Amniotic epithelial cell (primary cell): ENCODE measurements around the gene MTHFD1L.

Experiments used
- DNase-seq: peaks from one replicate; pipeline ENCODE4 v3.0.0-alpha.2; 2010; ENCODE audit warnings: low read depth

The MTHFD1L gene

DNA sequence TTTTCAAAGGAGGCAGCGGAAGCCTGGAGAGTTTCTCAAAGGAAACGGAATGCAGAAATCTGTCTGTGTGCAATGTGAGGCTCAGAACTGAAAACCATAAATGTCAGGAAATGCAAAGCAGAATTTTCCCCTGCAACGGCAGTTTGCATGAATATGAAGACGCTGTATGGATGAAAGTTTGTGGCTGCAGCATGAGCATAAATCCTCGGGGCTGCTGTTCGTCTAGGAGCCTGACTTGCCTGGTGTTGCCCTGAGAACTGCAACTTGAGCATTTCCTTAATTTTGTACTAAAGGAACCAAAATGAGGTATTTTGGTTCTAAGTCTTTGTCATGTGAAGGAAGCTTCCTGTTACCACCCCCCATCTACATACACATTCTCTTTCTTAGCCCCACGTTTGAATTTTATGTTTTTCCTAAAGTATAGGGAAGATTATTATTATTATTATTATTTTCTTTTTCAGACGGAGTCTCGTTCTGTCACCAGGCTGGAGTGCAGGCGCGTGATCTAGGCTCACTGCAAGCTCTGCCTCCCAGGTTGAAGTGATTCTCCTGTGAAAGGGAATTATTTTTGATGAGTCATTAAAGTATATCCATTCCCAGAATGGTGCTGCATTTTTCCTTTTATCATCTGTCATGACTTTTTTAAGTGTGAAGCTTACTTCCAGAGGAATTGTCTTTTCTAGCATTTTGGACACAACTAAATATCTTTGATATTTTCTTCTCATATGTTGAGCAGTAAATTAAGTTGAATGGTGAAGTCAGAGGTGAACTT, 33.1 kb downstream of the MTHFD1L start:
- DNase-seq: peak; percentile 74

- DNase-seq: no peak
Measured at GRCh38 chr6:150899231-150899630, 33.7 kb downstream of the MTHFD1L start.

GRCh38 chr6:150900049-150900448, 34.5 kb downstream of the MTHFD1L start:
- DNase-seq: no peak

DNA sequence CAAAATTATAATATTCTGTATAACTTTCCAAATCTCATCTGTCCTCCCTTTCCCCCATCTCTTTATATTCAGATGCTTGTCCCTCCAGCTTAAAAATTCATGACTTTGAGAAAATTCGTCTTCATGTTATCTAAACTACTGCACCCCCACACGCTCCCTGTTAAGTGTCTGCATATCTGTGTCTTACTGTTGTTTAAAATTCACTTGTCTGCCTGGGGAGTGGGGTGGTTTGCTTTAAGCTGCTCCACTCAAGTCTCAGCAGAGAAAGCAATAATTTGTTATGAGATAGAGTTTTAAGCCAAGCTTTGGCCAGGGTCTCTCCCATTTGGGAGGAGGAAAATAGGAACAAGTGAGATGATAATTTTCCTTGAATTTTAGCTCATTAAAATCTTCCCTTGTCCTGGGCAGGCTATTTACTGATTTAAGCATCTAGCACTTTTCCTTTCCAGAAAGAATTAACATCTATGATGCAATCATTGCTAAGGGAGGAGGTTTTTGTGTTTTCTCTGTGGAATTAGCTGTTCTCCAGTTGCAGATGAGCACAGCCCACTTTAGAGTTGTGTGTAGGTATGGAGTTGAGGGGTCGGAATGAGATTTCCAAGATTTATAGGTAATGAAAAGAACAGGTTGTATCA, 36.8 kb downstream of the MTHFD1L start:
- DNase-seq: peak; percentile 66

DNA sequence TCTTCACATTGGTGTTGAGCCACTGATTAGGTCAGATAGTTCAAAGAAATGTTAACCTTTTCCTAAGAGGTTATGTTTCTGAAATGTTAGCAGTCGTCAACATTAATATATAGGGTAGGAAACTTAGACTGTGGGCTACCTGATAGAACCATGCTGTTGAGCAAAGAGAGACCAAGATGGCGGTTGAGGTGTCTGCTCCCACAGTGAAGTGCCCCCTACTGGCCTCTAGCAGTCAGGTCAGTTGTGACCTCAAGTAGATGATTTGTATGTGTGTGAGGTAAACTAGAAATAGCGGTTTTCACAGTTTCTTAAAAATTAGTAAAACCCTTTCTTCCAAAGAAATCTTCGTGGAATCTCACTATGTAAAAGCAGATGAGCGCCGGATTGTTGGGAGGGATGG, 40.3 kb downstream of the MTHFD1L start:
- DNase-seq: no peak

DNA sequence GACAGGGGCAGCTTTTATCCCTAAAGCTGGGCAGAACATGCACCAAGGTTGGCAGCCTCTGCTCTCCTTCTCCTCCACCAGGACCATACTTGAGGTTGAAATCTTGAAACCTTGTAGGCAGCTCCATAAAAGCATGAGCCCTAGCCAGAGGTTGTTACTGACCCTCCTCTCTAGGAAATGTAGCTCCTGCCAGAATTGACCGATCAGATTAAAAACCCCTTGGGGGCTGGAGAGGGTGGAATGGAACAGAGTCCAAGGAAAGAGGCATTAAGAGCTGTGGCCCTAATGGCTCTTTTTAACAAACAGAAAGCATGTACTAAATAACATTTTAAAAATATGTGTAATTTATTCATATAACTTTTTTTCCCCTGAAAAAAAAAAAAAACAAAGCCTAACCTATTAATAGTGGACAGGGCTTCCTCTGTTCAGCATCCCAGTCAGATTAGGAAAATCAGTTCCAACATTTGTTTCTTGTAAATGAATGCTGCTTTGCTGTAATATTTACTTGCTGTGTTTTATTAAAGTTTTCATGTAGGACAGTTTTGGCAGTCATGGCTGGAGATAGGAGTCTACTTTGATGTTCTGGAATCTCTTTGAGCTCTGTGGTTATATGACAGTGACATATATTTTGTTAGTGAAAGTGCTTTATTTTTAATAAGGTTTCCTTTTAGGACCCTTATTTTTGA, 41.3 kb downstream of the MTHFD1L start:
- no peak for DNase-seq

DNA sequence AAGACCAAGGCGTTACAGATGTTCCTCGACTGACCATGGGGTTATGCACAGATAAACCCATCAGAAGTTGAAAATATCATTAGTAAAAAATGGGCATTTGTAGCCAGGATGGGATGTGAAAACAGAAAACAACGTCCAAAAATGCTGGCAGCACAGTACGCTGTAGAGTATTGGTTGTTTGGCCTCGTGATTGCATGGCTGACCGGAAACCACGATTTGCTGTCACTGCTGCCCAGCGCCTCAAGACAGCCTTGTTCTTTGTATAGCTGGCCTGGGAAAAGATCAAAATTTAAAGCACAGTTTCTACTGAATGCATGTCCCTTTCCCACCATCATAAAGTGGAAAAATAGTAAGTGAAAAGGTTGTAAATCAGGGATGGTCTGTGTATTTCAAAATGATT, 41.9 kb downstream of the MTHFD1L start:
- no peak for DNase-seq

- DNase-seq: no peak
Measured at GRCh38 chr6:150908901-150909300, 43.4 kb downstream of the MTHFD1L start.

- no peak for DNase-seq
Measured at GRCh38 chr6:150910561-150910960, 45.1 kb downstream of the MTHFD1L start.

DNA sequence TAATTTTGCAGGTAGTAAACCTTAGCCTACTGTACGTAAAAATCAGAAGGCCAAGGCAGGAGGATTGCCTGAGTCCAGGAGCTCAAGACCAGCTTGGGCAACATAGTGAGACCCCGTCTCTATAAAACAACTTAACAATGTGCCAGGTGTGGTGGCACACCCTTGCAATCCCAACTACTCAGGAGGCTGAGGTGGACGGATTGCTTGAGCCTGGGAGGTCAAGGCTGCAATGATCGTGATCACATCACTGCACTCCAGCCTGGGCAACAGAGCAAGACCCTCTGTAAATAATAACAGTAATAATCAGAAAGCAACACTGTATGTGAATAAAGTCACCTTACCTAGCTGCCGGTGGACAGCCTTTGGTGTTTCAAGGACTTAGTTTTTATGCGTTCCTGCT, 48.9 kb downstream of the MTHFD1L start:
- DNase-seq: no peak

DNA sequence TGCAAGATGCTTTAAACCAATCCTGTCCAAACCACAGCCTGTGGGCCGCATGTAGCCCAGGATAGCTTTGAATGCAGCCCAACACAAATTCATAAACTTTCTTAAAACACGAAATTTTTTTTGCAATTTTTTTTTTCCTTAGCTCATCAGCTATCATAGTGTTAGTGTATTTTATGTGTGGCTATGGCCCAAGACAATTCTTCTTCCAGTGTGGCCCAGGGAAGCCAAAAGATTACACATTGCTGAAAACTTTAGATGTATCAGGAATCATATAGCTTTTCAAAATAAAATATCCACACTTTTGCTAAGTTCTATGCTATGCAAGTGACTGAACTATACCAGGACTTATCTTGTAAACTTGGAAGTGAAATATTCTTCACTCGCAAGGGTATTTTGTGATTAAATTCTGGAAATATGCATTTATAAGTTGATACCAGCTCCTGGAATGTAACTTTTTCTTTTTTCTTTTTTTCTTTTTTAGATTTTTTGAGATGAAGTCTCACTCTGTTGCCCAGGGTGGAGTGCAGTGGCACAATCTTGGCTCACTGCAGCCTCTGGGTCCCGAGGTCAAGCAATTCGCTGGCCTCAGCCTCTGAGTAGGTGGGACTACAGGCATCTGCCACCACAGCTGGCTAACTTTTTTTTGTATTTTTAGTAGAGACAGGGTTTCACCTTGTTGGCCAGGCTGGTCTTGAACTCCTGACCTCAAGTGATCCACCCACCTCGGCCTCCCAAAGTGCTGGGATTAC, 49.8 kb downstream of the MTHFD1L start:
- DNase-seq: no peak

- DNase-seq: peak; percentile 80
Measured at GRCh38 chr6:150915880-150916265, 50.4 kb downstream of the MTHFD1L start.

- DNase-seq: no peak
Measured at GRCh38 chr6:150919938-150920337, 54.4 kb downstream of the MTHFD1L start.

GRCh38 chr6:150922137-150922536, 56.6 kb downstream of the MTHFD1L start:
- DNase-seq: peak; percentile 74

- no peak for DNase-seq
Measured at GRCh38 chr6:150924808-150925589, 59.5 kb downstream of the MTHFD1L start.

DNA sequence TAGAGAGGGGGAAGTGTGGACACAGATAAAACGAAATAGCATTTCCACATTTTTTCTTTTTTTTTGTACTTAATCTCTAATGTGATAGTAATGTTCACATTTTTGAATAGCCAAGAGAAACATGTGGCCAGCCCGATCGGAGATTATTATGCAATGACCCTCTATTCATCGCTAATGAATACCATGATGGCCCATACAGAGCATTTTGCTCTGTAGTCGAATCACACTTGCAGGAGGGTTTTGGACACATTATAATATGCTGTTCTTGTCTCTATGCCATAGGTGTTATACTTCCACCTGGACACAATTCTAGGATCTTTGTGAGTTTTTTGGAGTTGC, 60.1 kb downstream of the MTHFD1L start:
- no peak for DNase-seq

DNA sequence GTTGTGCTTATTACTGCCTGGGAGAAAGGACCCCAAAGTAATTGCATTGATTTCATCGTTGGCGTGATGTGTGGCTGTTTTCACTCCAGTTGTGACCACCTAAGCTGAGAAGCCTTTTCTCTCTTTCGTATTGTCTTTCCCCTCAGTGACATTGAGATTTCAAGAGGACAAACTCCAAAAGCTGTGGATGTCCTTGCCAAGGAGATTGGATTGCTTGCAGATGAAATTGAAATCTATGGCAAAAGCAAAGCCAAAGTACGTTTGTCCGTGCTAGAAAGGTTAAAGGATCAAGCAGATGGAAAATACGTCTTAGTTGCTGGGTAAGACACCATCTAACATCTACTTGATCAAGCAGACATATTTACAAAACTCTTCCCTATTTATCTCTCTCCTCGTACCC, 60.5 kb downstream of the MTHFD1L start:
- DNase-seq: no peak

GRCh38 chr6:150928882-150929281, 63.4 kb downstream of the MTHFD1L start:
- no peak for DNase-seq

DNA sequence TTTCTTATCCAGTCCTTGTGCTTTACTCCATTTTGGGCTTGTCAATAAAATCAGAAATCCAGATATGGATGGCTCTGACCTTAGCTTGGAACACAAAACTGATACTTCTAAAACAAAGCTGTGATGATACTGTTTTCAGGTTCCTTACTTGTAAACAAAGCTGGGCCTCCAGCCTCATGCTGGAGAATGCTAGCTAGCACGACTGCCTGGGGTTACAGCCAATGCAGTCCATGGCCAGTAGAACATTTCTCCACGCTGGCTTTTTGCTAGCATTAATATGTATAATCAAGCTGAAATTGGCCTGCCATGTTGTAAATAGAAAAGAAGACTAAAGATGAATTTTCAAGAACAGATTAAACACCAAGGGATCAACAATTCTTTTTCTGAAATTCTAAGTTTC, 63.9 kb downstream of the MTHFD1L start:
- DNase-seq: no peak

- peak; percentile 53 for DNase-seq
Measured at GRCh38 chr6:150930841-150931240, 65.3 kb downstream of the MTHFD1L start.

GRCh38 chr6:150931405-150931804, 65.9 kb downstream of the MTHFD1L start:
- DNase-seq: no peak

- no peak for DNase-seq
Measured at GRCh38 chr6:150932996-150933395, 67.5 kb downstream of the MTHFD1L start.
